Gastrocnemius medialis (tissue), 4 donors: ENCODE measurements around the gene LY6G5C. TPM values are rescaled to one million over a fixed set of nuclear protein-coding genes. Genes with fewer than 3 reads are reported as not detected.
A peak's percentile ranks its signal among the peaks of the same experiment; 100 is the strongest.

Experiments used
- ATAC-seq, 2 donors: fragments of 150-250 bp; one replicate each; pipeline ENCODE4 v1.9.1; 2016
- DNase-seq, 2 donors: peaks; one replicate each; pipeline ENCODE4 v3.0.0-alpha.2; 2019
- H3K27ac ChIP-seq, 4 donors: fragments of 200-600 bp; sonication (generic); 1 replicate in 1 of 4; 2 replicates in 3 of 4; pipeline ENCODE4 v1.5.1; 2016 to 2018; ENCODE audit warnings: mild to moderate bottlenecking in 2 of 4, moderate library complexity in 1 of 4
- H3K27me3 ChIP-seq, 3 donors: fragments of 200-600 bp; sonication (generic) in 2 of 3; 1 replicate in 1 of 3; 2 replicates in 2 of 3; pipeline versions ENCODE4 v1.5.1 to v1.6.0; 2016 to 2019; ENCODE audit warnings: mild to moderate bottlenecking in 1 of 3, moderate library complexity in 1 of 3
- H3K36me3 ChIP-seq, 2 donors: fragments of 200-600 bp; sonication (generic) in 1 of 2; one replicate each; pipeline ENCODE4 v1.5.1; 2017 to 2018
- H3K4me1 ChIP-seq, 2 donors: fragments of 200-600 bp; sonication (generic) in 1 of 2; one replicate each; pipeline ENCODE4 v1.5.1; 2016 to 2017; ENCODE audit warnings: mild to moderate bottlenecking in 2 of 2
- H3K4me3 ChIP-seq, 4 donors: fragments of 200-600 bp; sonication (generic) in 3 of 4; 1 replicate in 1 of 4; 2 replicates in 3 of 4; pipeline ENCODE4 v1.5.1; 2016 to 2019; ENCODE audit warnings: mild to moderate bottlenecking in 2 of 4
- H3K9me3 ChIP-seq, 3 donors: fragments of 200-600 bp; sonication (generic) in 2 of 3; 1 replicate in 1 of 3; 2 replicates in 2 of 3; pipeline ENCODE4 v1.5.1; 2016 to 2019
- POLR2A ChIP-seq, 2 donors: fragments of 450-650 bp; IDR thresholded peaks; one replicate each; pipeline ENCODE4 v1.6.1; 2017; ENCODE audit warnings: antibody characterized with exemption in 2 of 2, mild to moderate bottlenecking in 2 of 2, moderate library complexity in 2 of 2
- in situ Hi-C, 4 donors: fragments of 200-750 bp; cut with MboI; loops; one replicate each; pipeline versions ENCODE4 v1.15.0 to v1.8.0; 2017; ENCODE audit warnings: low sequenced_read_pairs in 4 of 4
- intact Hi-C: fragments of 100-400 bp; cut with DNase I; formaldehyde crosslinking; loops from one replicate; pipeline ENCODE4 v1.15.1; 2023; ENCODE audit warnings: low total_unique reads
- total RNA-seq, 4 donors: library from RNA; depleted of rRNA; stranded (reverse); fragments of >200 nt; gene quantifications; one replicate each; pipeline versions ENCODE4 v1.1.0 to v1.2.3, GENCODE V29; 2016
- TF ChIP-seq, protein P1 (sequence below), 5 experiments: fragments of 450-650 bp in 3 of 5; fragments of 200-600 bp in 2 of 5; sonication (generic) in 2 of 5; IDR thresholded peaks in 4 of 5; conservative IDR thresholded peaks in 1 of 5; 1 replicate in 4 of 5; 2 replicates in 1 of 5; pipeline ENCODE4 v1.5.1; 2016 to 2019; ENCODE audit warnings: antibody characterized with exemption in 5 of 5, mild to moderate bottlenecking in 3 of 5, moderate library complexity in 3 of 5

LY6G5C gene
- total RNA-seq, 4 donors from 2014 or later = 1.3 to 3.2 TPM; not detected in 2

- Histone ChIP-seq H3K4me3 (no peak overlapping the region), H3K27me3 (no peaks in the 10 kb centered on the region), H3K4me1 (peaks cover 13% of the 10 kb centered on the region in 2 donors), H3K9me3 (no peaks in the 10 kb centered on the region), H3K36me3 (peaks cover 0 to 15% of the 10 kb centered on the region in 2 donors), H3K27ac (no peak overlapping the region)
- intact Hi-C loops = no loop called here
- in situ Hi-C loops = loop anchor here in 1 of 4 donors (10.0 to 25.0 kb wide), 2 partner anchors 158 to 285 kb away; partner anchors contain the start of genes DXO, NELFE and SKIC2
- DNase-seq = no peak
- no peak for TF ChIP-seq POLR2A (IDR thresholded peaks at IDR 0.05)
- TF ChIP-seq, protein P1, sequence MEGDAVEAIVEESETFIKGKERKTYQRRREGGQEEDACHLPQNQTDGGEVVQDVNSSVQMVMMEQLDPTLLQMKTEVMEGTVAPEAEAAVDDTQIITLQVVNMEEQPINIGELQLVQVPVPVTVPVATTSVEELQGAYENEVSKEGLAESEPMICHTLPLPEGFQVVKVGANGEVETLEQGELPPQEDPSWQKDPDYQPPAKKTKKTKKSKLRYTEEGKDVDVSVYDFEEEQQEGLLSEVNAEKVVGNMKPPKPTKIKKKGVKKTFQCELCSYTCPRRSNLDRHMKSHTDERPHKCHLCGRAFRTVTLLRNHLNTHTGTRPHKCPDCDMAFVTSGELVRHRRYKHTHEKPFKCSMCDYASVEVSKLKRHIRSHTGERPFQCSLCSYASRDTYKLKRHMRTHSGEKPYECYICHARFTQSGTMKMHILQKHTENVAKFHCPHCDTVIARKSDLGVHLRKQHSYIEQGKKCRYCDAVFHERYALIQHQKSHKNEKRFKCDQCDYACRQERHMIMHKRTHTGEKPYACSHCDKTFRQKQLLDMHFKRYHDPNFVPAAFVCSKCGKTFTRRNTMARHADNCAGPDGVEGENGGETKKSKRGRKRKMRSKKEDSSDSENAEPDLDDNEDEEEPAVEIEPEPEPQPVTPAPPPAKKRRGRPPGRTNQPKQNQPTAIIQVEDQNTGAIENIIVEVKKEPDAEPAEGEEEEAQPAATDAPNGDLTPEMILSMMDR (IDR thresholded peaks at IDR 0.05 in 4 of 5, conservative IDR thresholded peaks at IDR 0.05 in 1 of 5) = no peak
- ATAC-seq = no peak
Observed at GRCh38 chr6:31676904-31677303, 4.0 kb downstream of the LY6G5C start.

DNA sequence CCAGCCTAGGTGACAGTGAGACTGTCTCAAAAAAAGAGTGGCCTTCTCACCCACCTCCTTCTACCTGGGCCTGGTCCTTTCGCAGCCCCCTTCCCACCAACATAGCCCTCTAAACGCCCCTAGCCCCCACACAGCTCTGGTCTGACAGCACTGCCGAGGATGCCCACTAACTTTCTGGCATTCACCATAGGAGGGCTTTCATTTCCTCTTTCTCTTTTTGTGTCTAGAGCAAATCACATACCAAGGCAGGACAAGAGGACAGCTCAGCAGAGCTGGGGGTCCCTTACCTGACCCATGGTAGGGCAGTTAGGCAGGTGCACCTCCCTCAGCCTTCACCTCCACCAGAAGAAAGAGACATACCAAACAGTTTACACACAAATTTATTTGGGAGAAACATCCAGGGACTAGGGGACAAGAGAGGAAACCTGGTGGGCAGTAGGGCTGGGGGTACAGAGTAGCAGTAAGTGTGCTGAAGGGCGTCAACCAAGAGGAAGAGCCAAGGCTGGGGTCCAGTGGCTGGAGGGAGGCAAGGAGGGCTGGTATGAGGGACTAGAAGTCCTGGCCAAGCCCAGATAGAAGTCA is 4.5 kb downstream of the LY6G5C start:
- peaks cover 0 to 20% of the 10 kb centered on the region in 2 donors for H3K36me3 ChIP-seq

GRCh38 chr6:31669676-31670075 is 11.2 kb downstream of the LY6G5C start, which contains the start of gene LY6G5B:
Gene LY6G5B, plus strand, starts transcription at chr6:31669976. Its CDS starts 975 bp downstream, at chr6:31670951.
- H3K36me3 ChIP-seq = peaks cover 4 to 68% of the 10 kb centered on the region in 2 donors
- H3K9me3 ChIP-seq = no peaks in the 10 kb centered on the region
- intact Hi-C loops (loop anchor here (5.0 kb wide), 2 partner anchors 163 to 508 kb away; partner anchors contain the start of genes AGPAT1 and RNF5), in situ Hi-C loops (loop anchor here in 2 of 4 donors (10.0 to 25.0 kb wide), 3 partner anchors 165 to 518 kb away; partner anchors contain the start of genes AGER (in 2 of the 2), AGPAT1 (in 2 of the 2), GPSM3 (in 2 of the 2) and PBX2 (in 2 of the 2))
- DNase-seq = no peak
- no peaks in the 10 kb centered on the region for H3K27me3 ChIP-seq
- TF ChIP-seq, protein P1 (IDR thresholded peaks at IDR 0.05 in 4 of 5, conservative IDR thresholded peaks at IDR 0.05 in 1 of 5) = no peak
- TF ChIP-seq POLR2A (IDR thresholded peaks at IDR 0.05) = no peak
- peaks cover 11 to 19% of the 10 kb centered on the region in 2 donors for H3K4me1 ChIP-seq
- ATAC-seq = no peak
- H3K27ac ChIP-seq = no peak within 1 kb of the TSS
- H3K4me3 ChIP-seq = no peak within 1 kb of the TSS

More for the DNA sequence above, 4.5 kb downstream of the LY6G5C start:
- no peak overlapping the region for H3K4me3 ChIP-seq
- peaks cover 11% of the 10 kb centered on the region in 2 donors for H3K4me1 ChIP-seq
- no peak for TF ChIP-seq POLR2A (IDR thresholded peaks at IDR 0.05)
- TF ChIP-seq, protein P1 (IDR thresholded peaks at IDR 0.05 in 4 of 5, conservative IDR thresholded peaks at IDR 0.05 in 1 of 5) = no peak
- no peak for ATAC-seq
- DNase-seq = no peak
- intact Hi-C loops (no loop called here), in situ Hi-C loops (loop anchor here in 1 of 4 donors (10.0 to 25.0 kb wide), 2 partner anchors 158 to 286 kb away; partner anchors contain the start of genes DXO, NELFE and SKIC2)
- H3K27ac ChIP-seq = no peak overlapping the region
- no peaks in the 10 kb centered on the region for H3K9me3 ChIP-seq
- no peaks in the 10 kb centered on the region for H3K27me3 ChIP-seq

DNA sequence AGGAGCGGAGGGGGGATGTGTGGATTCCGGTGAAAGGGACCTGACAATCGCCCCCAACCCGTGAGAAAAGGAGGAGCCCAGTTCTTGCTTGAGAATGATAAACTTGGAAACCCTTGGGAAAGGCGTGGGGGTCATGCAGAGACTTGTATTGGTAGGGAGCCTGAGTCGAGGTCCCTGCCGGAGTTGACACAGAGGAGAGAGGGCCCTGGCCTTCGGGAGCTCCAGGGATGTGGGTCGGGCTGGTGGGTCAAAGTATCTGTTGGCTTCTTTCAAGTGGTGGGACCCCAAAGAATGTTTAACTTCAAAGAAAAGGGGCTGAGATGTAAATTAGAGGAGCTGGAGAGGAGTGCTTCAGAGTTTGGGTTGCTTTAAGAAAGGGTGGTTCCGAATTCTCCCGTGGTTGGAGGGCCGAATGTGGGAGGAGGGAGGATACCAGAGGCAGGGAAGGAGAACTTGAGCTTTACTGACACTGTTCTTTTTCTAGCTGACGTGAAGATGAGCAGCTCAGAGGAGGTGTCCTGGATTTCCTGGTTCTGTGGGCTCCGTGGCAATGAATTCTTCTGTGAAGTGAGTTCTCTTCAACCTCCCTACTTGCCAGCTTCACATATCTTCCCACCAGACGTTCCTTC is 14.4 kb downstream of the LY6G5C start:
- Histone ChIP-seq H3K4me1 (peaks cover 25 to 36% of the 10 kb centered on the region in 2 donors), H3K27me3 (no peaks in the 10 kb centered on the region), H3K36me3 (peaks cover 4 to 62% of the 10 kb centered on the region in 2 donors), H3K9me3 (no peaks in the 10 kb centered on the region), H3K27ac (peak overlapping the region; percentile 93 to 100 (median 97)), H3K4me3 (peak overlapping the region; percentile 83 to 98 (median 94))
- in situ Hi-C loops = loop anchor here in 2 of 4 donors (25.0 kb wide), 2 partner anchors 296 to 521 kb away; partner anchors contain the start of genes AGER (in 2 of the 2), AGPAT1 (in 2 of the 2), GPSM3 (in 2 of the 2) and PBX2 (in 2 of the 2)
- TF ChIP-seq POLR2A (IDR thresholded peaks at IDR 0.05) = no peak
- TF ChIP-seq, protein P1 (IDR thresholded peaks at IDR 0.05 in 4 of 5, conservative IDR thresholded peaks at IDR 0.05 in 1 of 5) = no peak
- intact Hi-C loops = loop anchor here (1.0 to 5.0 kb wide), 4 partner anchors 14 to 511 kb away; partner anchors contain the start of genes AGPAT1, NEU1 and RNF5
- ATAC-seq (no peak), DNase-seq (no peak)
